ENCODE results near the gene SOST. TPM values are rescaled to one million over a fixed set of nuclear protein-coding genes. Genes with fewer than 3 reads are reported as not detected.

SOST gene
- total RNA-seq, 1 experiment from 2014 or later = not detected

- no TSS peak for BruUV-seq (replicated peaks)
- no peak overlapping the region for H3K4me3 ChIP-seq (ENCODE audit: low read depth in 2 of 2, low read length in 2 of 2)
- H3K27ac ChIP-seq (ENCODE audit: low read length) = no peak overlapping the region
- TF ChIP-seq TCF7L2 (IDR thresholded peaks at IDR 0.05; ENCODE audit: low read depth, low read length) (no peak), CTCF (IDR thresholded peaks at IDR 0.05) (no peak), SIN3A (IDR thresholded peaks at IDR 0.05; ENCODE audit: borderline replicate concordance, insufficient read depth, low read depth, low read length) (no peak), REST (IDR thresholded peaks at IDR 0.05; ENCODE audit: insufficient read depth in 1 of 2, low read depth in 2 of 2, low read length in 1 of 2) (no peak)
- intact Hi-C loops (cut with micrococcal nuclease; ENCODE audit: unreplicated experiment) (no loop called here), in situ Hi-C loops (cut with HindIII; ENCODE audit: low pct_unique_long_range_greater_than_20kb, low sequenced_read_pairs) (loop anchor here (10.0 kb wide), 1 partner anchor 46 kb away; the partner anchor contains the start of gene SOST)
- H3K36me3 ChIP-seq (ENCODE audit: control insufficient read depth, insufficient read depth, low read length) = no peaks in the 10 kb centered on the region
- ATAC-seq (no peak), DNase-seq (ENCODE audit: low read depth, low spot score) (no peak)
- ChIA-PET POLR2A (no interaction called here), CTCF (no interaction called here)
- H3K9me3 ChIP-seq (ENCODE audit: control insufficient read depth, insufficient read depth, low read depth, low read length) = no peaks in the 10 kb centered on the region
- H3K4me1 ChIP-seq (ENCODE audit: control insufficient read depth, insufficient read depth, low read length) = no peaks in the 10 kb centered on the region
- H3K27me3 ChIP-seq (ENCODE audit: control insufficient read depth, insufficient read depth, low read length) = no peaks in the 10 kb centered on the region
Measured at GRCh38 chr17:43709210-43709609, 49.4 kb downstream of the SOST start.

- intact Hi-C loops (cut with micrococcal nuclease; ENCODE audit: unreplicated experiment) = no loop called here
- in situ Hi-C loops (cut with HindIII; ENCODE audit: low pct_unique_long_range_greater_than_20kb, low sequenced_read_pairs) = loop anchor here (10.0 kb wide), 1 partner anchor 48 kb away; the partner anchor contains the start of gene SOST
- H3K36me3 ChIP-seq (ENCODE audit: control insufficient read depth, insufficient read depth, low read length) = no peaks in the 10 kb centered on the region
- no peak overlapping the region for H3K4me3 ChIP-seq (ENCODE audit: low read depth in 2 of 2, low read length in 2 of 2)
- ATAC-seq = no peak
- no peaks in the 10 kb centered on the region for H3K9me3 ChIP-seq (ENCODE audit: control insufficient read depth, insufficient read depth, low read depth, low read length)
- H3K27me3 ChIP-seq (ENCODE audit: control insufficient read depth, insufficient read depth, low read length) = no peaks in the 10 kb centered on the region
- POLR2A ChIA-PET = no interaction called here
- H3K27ac ChIP-seq (ENCODE audit: low read length) = no peak overlapping the region
- BruUV-seq (replicated peaks) = no TSS peak
- DNase-seq (ENCODE audit: low read depth, low spot score) = no peak
- CTCF ChIA-PET = interaction anchor here (0.6 kb wide), 1 partner anchor 59 kb away, joined by 5 read pairs; no protein-coding TSS in a partner anchor
- TF ChIP-seq TCF7L2 (IDR thresholded peaks at IDR 0.05; ENCODE audit: low read depth, low read length) = no peak
- H3K4me1 ChIP-seq (ENCODE audit: control insufficient read depth, insufficient read depth, low read length) = no peaks in the 10 kb centered on the region
Measured at GRCh38 chr17:43707184-43707583, 51.4 kb downstream of the SOST start.

- DNase-seq (ENCODE audit: low read depth, low spot score) (no peak), ATAC-seq (no peak)
- no peaks in the 10 kb centered on the region for H3K36me3 ChIP-seq (ENCODE audit: control insufficient read depth, insufficient read depth, low read length)
- in situ Hi-C loops (cut with HindIII; ENCODE audit: low pct_unique_long_range_greater_than_20kb, low sequenced_read_pairs) = loop anchor here (10.0 kb wide), 1 partner anchor 49 kb away; the partner anchor contains the start of gene SOST
- no peaks in the 10 kb centered on the region for H3K4me1 ChIP-seq (ENCODE audit: control insufficient read depth, insufficient read depth, low read length)
- ChIA-PET CTCF (interaction anchor here (0.9 kb wide), 1 partner anchor 50 kb away, joined by 3 read pairs; no protein-coding TSS in a partner anchor), POLR2A (no interaction called here)
- H3K27ac ChIP-seq (ENCODE audit: low read length) = no peak overlapping the region
- H3K4me3 ChIP-seq (ENCODE audit: low read depth in 2 of 2, low read length in 2 of 2) = no peak overlapping the region
- TF ChIP-seq REST (IDR thresholded peaks at IDR 0.05; ENCODE audit: insufficient read depth in 1 of 2, low read depth in 2 of 2, low read length in 1 of 2) (no peak), SIN3A (IDR thresholded peaks at IDR 0.05; ENCODE audit: borderline replicate concordance, insufficient read depth, low read depth, low read length) (no peak), POLR2AphosphoS5 (IDR thresholded peaks at IDR 0.05; ENCODE audit: low read depth, low read length) (no peak), CTCF (IDR thresholded peaks at IDR 0.05) (no peak), TCF7L2 (IDR thresholded peaks at IDR 0.05; ENCODE audit: low read depth, low read length) (no peak)
- intact Hi-C loops (cut with micrococcal nuclease; ENCODE audit: unreplicated experiment) = no loop called here
- H3K9me3 ChIP-seq (ENCODE audit: control insufficient read depth, insufficient read depth, low read depth, low read length) = no peaks in the 10 kb centered on the region
- H3K27me3 ChIP-seq (ENCODE audit: control insufficient read depth, insufficient read depth, low read length) = no peaks in the 10 kb centered on the region
- no TSS peak for BruUV-seq (replicated peaks)
Measured at GRCh38 chr17:43706235-43706634, 52.4 kb downstream of the SOST start.
